GM19397 (cell line): ENCODE results near the gene SIGLEC15.
"Not testable (repeated sequence)": the region's sequence is repeated elsewhere in the genome, so short reads cannot be mapped to it uniquely, and the experiment has no call there.

Experiments used
- ATAC-seq: cut with Tn5 transposase; IDR thresholded peaks from one replicate; pipeline ENCODE4 v1.9.1; 2021; ENCODE audit warnings: mild to moderate bottlenecking, moderate library complexity; ENCODE audit not compliant: unreplicated experiment

SIGLEC15 gene

GRCh38 chr18:45825258-45826044 lies at the start of gene SIGLEC15:
Gene SIGLEC15 (plus strand): TSS chr18:45825675. CDS start chr18:45825729, 54 bp downstream.
- no peak for ATAC-seq

- no peak for ATAC-seq
Measured at GRCh38 chr18:45775743-45776142, 49.7 kb upstream of the SIGLEC15 start.

- no peak for ATAC-seq
Measured at GRCh38 chr18:45777393-45777792, 48.1 kb upstream of the SIGLEC15 start.

GRCh38 chr18:45780568-45780967 lies 44.9 kb upstream of the SIGLEC15 start:
- ATAC-seq, result no peak

- no peak for ATAC-seq
Measured at GRCh38 chr18:45782662-45783061, 42.8 kb upstream of the SIGLEC15 start.

- ATAC-seq, result no peak
Measured at GRCh38 chr18:45783097-45784075, 42.1 kb upstream of the SIGLEC15 start.

GRCh38 chr18:45785134-45785533 lies 40.3 kb upstream of the SIGLEC15 start:
- no peak for ATAC-seq

- ATAC-seq, result no peak
Measured at GRCh38 chr18:45786941-45787340, 38.5 kb upstream of the SIGLEC15 start.

GRCh38 chr18:45787346-45787745 lies 38.1 kb upstream of the SIGLEC15 start:
- no peak for ATAC-seq

- ATAC-seq, result no peak
Measured at GRCh38 chr18:45788861-45789260, 36.6 kb upstream of the SIGLEC15 start.

GRCh38 chr18:45792506-45793263 lies 32.8 kb upstream of the SIGLEC15 start:
- ATAC-seq, result no peak

- ATAC-seq, result no peak
Measured at GRCh38 chr18:45793264-45793965, 32.1 kb upstream of the SIGLEC15 start.

GRCh38 chr18:45801416-45802004 lies 24.0 kb upstream of the SIGLEC15 start:
- no peak for ATAC-seq

GRCh38 chr18:45802814-45803492 lies 22.5 kb upstream of the SIGLEC15 start:
- no peak for ATAC-seq

GRCh38 chr18:45805551-45805950 lies 19.9 kb upstream of the SIGLEC15 start:
- no peak for ATAC-seq

GRCh38 chr18:45806226-45806625 lies 19.2 kb upstream of the SIGLEC15 start:
- ATAC-seq, result no peak

GRCh38 chr18:45807144-45807543 lies 18.3 kb upstream of the SIGLEC15 start:
- not testable (repeated sequence) for ATAC-seq

GRCh38 chr18:45814733-45815132 lies 10.7 kb upstream of the SIGLEC15 start:
- not testable (repeated sequence) for ATAC-seq

- ATAC-seq, result no peak
Measured at GRCh38 chr18:45817543-45817942, 7.9 kb upstream of the SIGLEC15 start.
